HG03025 (cell line): ENCODE results near the gene RSPH1.

ENCODE experiments used
- ATAC-seq: cut with Tn5 transposase; IDR thresholded peaks from one replicate; pipeline ENCODE4 v1.9.1; 2021; ENCODE audit warnings: mild to moderate bottlenecking, moderate library complexity; ENCODE audit not compliant: unreplicated experiment, low FRiP score

RSPH1 gene

GRCh38 chr21:42496120-42496838, at the start of gene RSPH1:
Gene RSPH1, minus strand, starts transcription at chr21:42496224. Its CDS starts 38 bp downstream, at chr21:42496186.
- ATAC-seq, result peak; percentile 97

GRCh38 chr21:42545745-42546144, 49.7 kb upstream of the RSPH1 start:
- no peak for ATAC-seq

GRCh38 chr21:42545317-42545716, 49.3 kb upstream of the RSPH1 start:
- ATAC-seq, result no peak

GRCh38 chr21:42544544-42544943, 48.5 kb upstream of the RSPH1 start:
- no peak for ATAC-seq

- no peak for ATAC-seq
Observed at GRCh38 chr21:42543106-42543847, 47.3 kb upstream of the RSPH1 start.

- ATAC-seq, result no peak
Observed at GRCh38 chr21:42542596-42542995, 46.6 kb upstream of the RSPH1 start.

GRCh38 chr21:42542196-42542595, 46.2 kb upstream of the RSPH1 start:
- ATAC-seq, result no peak

GRCh38 chr21:42541618-42542017, 45.6 kb upstream of the RSPH1 start:
- no peak for ATAC-seq

GRCh38 chr21:42541174-42541573, 45.1 kb upstream of the RSPH1 start:
- ATAC-seq, result no peak

GRCh38 chr21:42540396-42540795, 44.4 kb upstream of the RSPH1 start:
- no peak for ATAC-seq

- no peak for ATAC-seq
Observed at GRCh38 chr21:42539931-42540343, 43.9 kb upstream of the RSPH1 start.

GRCh38 chr21:42539342-42539741, 43.3 kb upstream of the RSPH1 start:
- no peak for ATAC-seq

- ATAC-seq, result no peak
Observed at GRCh38 chr21:42538479-42539275, 42.7 kb upstream of the RSPH1 start.

- no peak for ATAC-seq
Observed at GRCh38 chr21:42537106-42537742, 41.2 kb upstream of the RSPH1 start.

GRCh38 chr21:42536601-42537000, 40.6 kb upstream of the RSPH1 start:
- ATAC-seq, result no peak

GRCh38 chr21:42535602-42536171, 39.7 kb upstream of the RSPH1 start:
- ATAC-seq, result no peak

- no peak for ATAC-seq
Observed at GRCh38 chr21:42534421-42535378, 38.7 kb upstream of the RSPH1 start.

- ATAC-seq, result no peak
Observed at GRCh38 chr21:42533963-42534355, 37.9 kb upstream of the RSPH1 start.

- no peak for ATAC-seq
Observed at GRCh38 chr21:42533306-42533962, 37.4 kb upstream of the RSPH1 start.
